GM12878 (cell line): ENCODE measurements around the gene SPATA32.

Experiments
- BCLAF1 ChIP-seq: fragments of 450-650 bp; IDR thresholded peaks from 2 replicates; pipeline ENCODE4 v1.6.1; 2017; ENCODE audit warnings: antibody characterized with exemption, mild to moderate bottlenecking, moderate library complexity
- CBFB ChIP-seq: IDR thresholded peaks from 2 replicates; pipeline ENCODE4 v1.6.1; 2016; ENCODE audit warnings: antibody characterized with exemption, low read depth
- CTCF ChIP-seq, 3 experiments: IDR thresholded peaks in 2 of 3; conservative IDR thresholded peaks in 1 of 3; 2 replicates each; pipeline ENCODE4 v1.5.1; 2011; ENCODE audit warnings: low read depth in 3 of 3, low read length in 3 of 3, mild to moderate bottlenecking in 3 of 3, control low read depth in 2 of 3, moderate library complexity in 2 of 3, inconsistent platforms in 1 of 3, mixed read lengths in 1 of 3; ENCODE audit not compliant: control insufficient read depth in 2 of 3, insufficient read depth in 1 of 3; ENCODE audit errors: extremely low read depth in 1 of 3
- HCFC1 ChIP-seq: fragments of 150-350 bp; IDR thresholded peaks from 2 replicates; pipeline ENCODE4 v1.6.1; 2014; ENCODE audit warnings: low read length
- MXI1 ChIP-seq: fragments of 150-350 bp; IDR thresholded peaks from 2 replicates; pipeline ENCODE4 v1.6.1; 2011; ENCODE audit warnings: low read depth, mild to moderate bottlenecking, inconsistent platforms, low read length, improper control_type of control experiment
- PML ChIP-seq: IDR thresholded peaks from 2 replicates; pipeline ENCODE4 v1.6.1; 2012; ENCODE audit warnings: low read length, inconsistent platforms
- POLR2A ChIP-seq: IDR thresholded peaks from 2 replicates; pipeline ENCODE4 v1.6.1; 2011; ENCODE audit warnings: low read depth, mild to moderate bottlenecking, low read length
- PRDM15 ChIP-seq: fragments of 450-650 bp; formaldehyde crosslinking; IDR thresholded peaks from 2 replicates; pipeline ENCODE4 v1.4.0; 2020; ENCODE audit warnings: mild to moderate bottlenecking, moderate library complexity
- SMARCA5 ChIP-seq: fragments of 450-650 bp; IDR thresholded peaks from 2 replicates; pipeline ENCODE4 v1.6.1; 2017; ENCODE audit warnings: mild to moderate bottlenecking
- WRNIP1 ChIP-seq: IDR thresholded peaks from 2 replicates; pipeline ENCODE4 v1.6.1; 2011; ENCODE audit warnings: low read depth, low read length, improper control_type of control experiment, borderline replicate concordance
- ZSCAN29 ChIP-seq: fragments of 450-650 bp; IDR thresholded peaks from 2 replicates; pipeline ENCODE4 v1.6.1; 2017; ENCODE audit warnings: mild to moderate bottlenecking, moderate library complexity

GRCh38 chr17:45241328-45242028, 20.4 kb downstream of the SPATA32 start:
- TF ChIP-seq CTCF (IDR thresholded peaks at IDR 0.05 in 2 of 3, conservative IDR thresholded peaks at IDR 0.05 in 1 of 3; ENCODE audit: control insufficient read depth in 2 of 3, extremely low read depth in 1 of 3, insufficient read depth in 1 of 3, low read depth in 3 of 3, low read length in 3 of 3) = no peak
- TF ChIP-seq PRDM15 = no peak
- peak; percentile 53 for TF ChIP-seq POLR2A
- no peak for TF ChIP-seq CBFB
- TF ChIP-seq WRNIP1 = no peak
- TF ChIP-seq BCLAF1 = no peak
- TF ChIP-seq SMARCA5 = no peak
- TF ChIP-seq PML = no peak
- TF ChIP-seq HCFC1 = no peak
- TF ChIP-seq ZSCAN29 = no peak
- TF ChIP-seq MXI1 = no peak
